ENCODE measurements around the gene CYB5R4. TPM values are rescaled to one million over a fixed set of nuclear protein-coding genes. Genes with fewer than 3 reads are reported as not detected.

Gene CYB5R4
- polyA plus RNA-seq, 2 of the 4 experiments (the other 2 are of a cell fraction): 21.3 to 25.5 TPM

GRCh38 chr6:83958241-83958685 lies 98.8 kb downstream of the CYB5R4 start:
- POLR2A ChIA-PET: no interaction called here

GRCh38 chr6:83960664-83961063 lies 101.2 kb downstream of the CYB5R4 start:
- TF ChIP-seq POLR2A (IDR thresholded peaks at IDR 0.05; ENCODE audit: low read length): no peak
- TF ChIP-seq SREBF2 (IDR thresholded peaks at IDR 0.05): no peak
- no peak for TF ChIP-seq GATA3 (IDR thresholded peaks at IDR 0.05; ENCODE audit: borderline replicate concordance)
- no peak for TF ChIP-seq HOXB13 (CRISPR knock-in tag; IDR thresholded peaks at IDR 0.05; ENCODE audit: low read depth)
- TF ChIP-seq MAZ (IDR thresholded peaks at IDR 0.05; ENCODE audit: borderline replicate concordance, low read depth, low read length): no peak
- TF ChIP-seq FOXS1 (CRISPR knock-in tag; IDR thresholded peaks at IDR 0.05): no peak
- TF ChIP-seq CTCF (IDR thresholded peaks at IDR 0.05): no peak
- TF ChIP-seq NPAS2 (CRISPR knock-in tag; IDR thresholded peaks at IDR 0.05; ENCODE audit: borderline replicate concordance): no peak
- no peak for TF ChIP-seq HOXA7 (CRISPR knock-in tag; IDR thresholded peaks at IDR 0.05)
- TF ChIP-seq KDM5A (IDR thresholded peaks at IDR 0.05): no peak
- TF ChIP-seq FOSB (CRISPR knock-in tag; IDR thresholded peaks at IDR 0.05): no peak
- no peak for TF ChIP-seq HDAC2 (IDR thresholded peaks at IDR 0.05)
- TF ChIP-seq RCOR1 (IDR thresholded peaks at IDR 0.05; ENCODE audit: low read depth, low read length): no peak
- H3K4me2 ChIP-seq: no peak overlapping the region
- no peaks in the 10 kb centered on the region for H3K4me1 ChIP-seq
- ATAC-seq (no peak), DNase-seq (ENCODE audit: low read depth in 1 of 2, low spot score in 1 of 2) (no peak), FAIRE-seq (no peak)
- CTCF ChIA-PET: no interaction called here
- no peak overlapping the region for H3K4me3 ChIP-seq
- 89% methylated on average over 1 of the region's 1 CpG for WGBS (ENCODE audit: missing lambda C conversion rate)
- POLR2A ChIA-PET: no interaction called here
- no peaks in the 10 kb centered on the region; the same call in 2 of the 3 replicates for H3K9me3 ChIP-seq
- H3K27ac ChIP-seq: no peak overlapping the region

More at GRCh38 chr6:83958241-83958685, 98.8 kb downstream of the CYB5R4 start:
- H3K4me2 ChIP-seq: no peak overlapping the region
- no peak overlapping the region for H3K4me3 ChIP-seq
- H3K9me3 ChIP-seq: no peaks in the 10 kb centered on the region
- DNase-seq (ENCODE audit: low read depth in 1 of 2, low spot score in 1 of 2): no peak
- no peak for ATAC-seq
- CTCF ChIA-PET: no interaction called here
- WGBS (ENCODE audit: missing lambda C conversion rate): 77% methylated on average over 3 of the region's 3 CpGs
- FAIRE-seq: no peak
- no peaks in the 10 kb centered on the region for H3K4me1 ChIP-seq
- TF ChIP-seq TP53 (CRISPR knock-in tag; IDR thresholded peaks at IDR 0.05) (no peak), FOSB (CRISPR knock-in tag; IDR thresholded peaks at IDR 0.05) (no peak), CHD2 (IDR thresholded peaks at IDR 0.05; ENCODE audit: low read length, partially characterized antibody) (no peak), CBX8 (IDR thresholded peaks at IDR 0.05) (no peak), NR3C1 (IDR thresholded peaks at IDR 0.05) (no peak)
- no peak overlapping the region for H3K27ac ChIP-seq

- no peak for TF ChIP-seq CHD4 (IDR thresholded peaks at IDR 0.05; ENCODE audit: borderline replicate concordance)
- no peak for ATAC-seq
- DNase-seq (ENCODE audit: low read depth in 1 of 2, low spot score in 1 of 2): no peak
- Histone ChIP-seq H3K9me3 (peaks cover 12% of the 10 kb centered on the region), H3K27ac (no peak overlapping the region), H3K4me2 (no peak overlapping the region), H3K4me3 (no peak overlapping the region), H3K4me1 (no peaks in the 10 kb centered on the region)
- no peak for FAIRE-seq
- ChIA-PET POLR2A (no interaction called here), CTCF (no interaction called here)
Measured at GRCh38 chr6:83962582-83962981, 103.1 kb downstream of the CYB5R4 start.

GRCh38 chr6:83966539-83966938 lies 107.0 kb downstream of the CYB5R4 start:
- 96% methylated on average over 4 of the region's 4 CpGs for WGBS (ENCODE audit: missing lambda C conversion rate)
- no peak overlapping the region for H3K4me3 ChIP-seq
- POLR2A ChIA-PET: no interaction called here
- no peak for FAIRE-seq
- H3K4me1 ChIP-seq: no peaks in the 10 kb centered on the region
- H3K4me2 ChIP-seq: no peak overlapping the region
- CTCF ChIA-PET: no interaction called here
- peaks cover 12% of the 10 kb centered on the region for H3K9me3 ChIP-seq
- DNase-seq (ENCODE audit: low read depth in 1 of 2, low spot score in 1 of 2): no peak
- no peak for ATAC-seq
- H3K27ac ChIP-seq: no peak overlapping the region
- TF ChIP-seq RARB (CRISPR knock-in tag; IDR thresholded peaks at IDR 0.05): no peak
- TF ChIP-seq TFCP2L1 (CRISPR knock-in tag; IDR thresholded peaks at IDR 0.05): no peak
- no peak for TF ChIP-seq MAFK (IDR thresholded peaks at IDR 0.05; ENCODE audit: partially characterized antibody)
- TF ChIP-seq REST (IDR thresholded peaks at IDR 0.05): no peak
- TF ChIP-seq NR3C1 (IDR thresholded peaks at IDR 0.05): no peak
- TF ChIP-seq SMC3 (IDR thresholded peaks at IDR 0.05): no peak
- TF ChIP-seq HMGXB4 (CRISPR knock-in tag; IDR thresholded peaks at IDR 0.05; ENCODE audit: borderline replicate concordance): no peak
- no peak for TF ChIP-seq SREBF2 (IDR thresholded peaks at IDR 0.05)
- no peak for TF ChIP-seq PBX3 (IDR thresholded peaks at IDR 0.05)
- TF ChIP-seq ESRRA (IDR thresholded peaks at IDR 0.05; ENCODE audit: borderline replicate concordance, low read length): no peak
